Lower lobe of right lung (tissue), 2 donors: Measurements from ENCODE around the gene KIAA1614. TPM values are rescaled to one million over a fixed set of nuclear protein-coding genes. Genes with fewer than 3 reads are reported as not detected.

Experiments
- ATAC-seq, 2 donors: fragments of 200-7000 bp; cut with Tn5 transposase; one replicate each; pipeline ENCODE4 v1.9.1; 2020 to 2022; ENCODE audit warnings: mild to moderate bottlenecking in 2 of 2, moderate library complexity in 2 of 2
- DNase-seq: peaks from one replicate; pipeline ENCODE4 v3.0.0-alpha.2; 2020
- H3K27ac ChIP-seq: fragments of 200-600 bp; one replicate; pipeline ENCODE4 v1.8.0; 2022
- H3K27me3 ChIP-seq: fragments of 200-600 bp; one replicate; pipeline ENCODE4 v1.8.0; 2022; ENCODE audit warnings: low read depth
- H3K36me3 ChIP-seq: fragments of 200-600 bp; one replicate; pipeline ENCODE4 v1.8.0; 2022; ENCODE audit warnings: mild to moderate bottlenecking
- H3K4me1 ChIP-seq: fragments of 200-600 bp; one replicate; pipeline ENCODE4 v1.8.0; 2022
- H3K4me3 ChIP-seq: fragments of 200-600 bp; one replicate; pipeline ENCODE4 v1.8.0; 2022; ENCODE audit warnings: mild to moderate bottlenecking
- H3K9me3 ChIP-seq: fragments of 200-600 bp; one replicate; pipeline ENCODE4 v1.8.0; 2022
- CTCF ChIP-seq: fragments of 200-600 bp; IDR thresholded peaks from one replicate; pipeline ENCODE4 v1.8.0; 2022; ENCODE audit warnings: antibody characterized with exemption, mild to moderate bottlenecking
- intact Hi-C: fragments of 100-400 bp; cut with DNase I; formaldehyde crosslinking; loops from one replicate; pipeline ENCODE4 v1.11.0; 2022
- long read RNA-seq: library from polyadenylated mRNA; unstranded; transcript quantifications from one replicate; pipeline ENCODE4 v2.0.0, GENCODE V29; 2021
- total RNA-seq: library from RNA; stranded (reverse); fragmentation: NEBNext Ultra II Directional; extraction: Animal tissue kit (Norgen Biotek cat#: 25700); gene quantifications from one replicate; pipeline ENCODE4 v1.2.1, GENCODE V29; 2021
- donor health status: DM: no; HTN: yes; CAD: no; lungs with severe emphysema.

The KIAA1614 gene
- total RNA-seq, result 4.1 TPM
- long read RNA-seq, partial matches to known transcripts, result 4 of 13 reads
- long read RNA-seq, other reads (novel, unspliced or antisense), result 8 of 13 reads

- Histone ChIP-seq H3K4me3 (peak within 1 kb of the TSS; percentile 70), H3K9me3 (no peaks in the 10 kb centered on the region), H3K27me3 (peaks cover 4% of the 10 kb centered on the region), H3K4me1 (peaks cover 12% of the 10 kb centered on the region), H3K27ac (peak within 1 kb of the TSS; percentile 84), H3K36me3 (peaks cover 7% of the 10 kb centered on the region)
- TF ChIP-seq CTCF, result no peak
- intact Hi-C loops, result no loop called here
- ATAC-seq, result peak; percentile 66 to 70
- DNase-seq, result no peak
Measured at GRCh38 chr1:180912801-180913565, at the start of gene KIAA1614. Gene KIAA1614, plus strand, starts transcription at chr1:180912897. Its CDS starts 347 bp downstream, at chr1:180913244.

- no peak overlapping the region for H3K27ac ChIP-seq
- TF ChIP-seq CTCF, result peak; percentile 77
- peaks cover 17% of the 10 kb centered on the region for H3K36me3 ChIP-seq
- ATAC-seq (peak in 1 of 2 donors; percentile 45), DNase-seq (no peak)
- peaks cover 8% of the 10 kb centered on the region for H3K4me1 ChIP-seq
- H3K4me3 ChIP-seq, result no peak overlapping the region
- intact Hi-C loops, result loop anchor here (5.0 kb wide), 2 partner anchors 331 to 346 kb away; no protein-coding TSS in a partner anchor
- H3K9me3 ChIP-seq, result no peaks in the 10 kb centered on the region
- no peaks in the 10 kb centered on the region for H3K27me3 ChIP-seq
Measured at GRCh38 chr1:180863158-180863775, 49.4 kb upstream of the KIAA1614 start.

GRCh38 chr1:180881806-180882509, 30.7 kb upstream of the KIAA1614 start:
- intact Hi-C loops, result no loop called here
- no peak overlapping the region for H3K27ac ChIP-seq
- peak; percentile 34 to 58 for ATAC-seq
- no peaks in the 10 kb centered on the region for H3K9me3 ChIP-seq
- H3K36me3 ChIP-seq, result peaks cover 44% of the 10 kb centered on the region
- no peak overlapping the region for H3K4me3 ChIP-seq
- H3K27me3 ChIP-seq, result no peaks in the 10 kb centered on the region
- H3K4me1 ChIP-seq, result no peaks in the 10 kb centered on the region
- DNase-seq, result no peak
- TF ChIP-seq CTCF, result peak; percentile 37

- Histone ChIP-seq H3K4me1 (no peaks in the 10 kb centered on the region), H3K36me3 (peaks cover 39% of the 10 kb centered on the region), H3K27me3 (no peaks in the 10 kb centered on the region), H3K4me3 (no peak overlapping the region), H3K9me3 (no peaks in the 10 kb centered on the region), H3K27ac (no peak overlapping the region)
- no peak for DNase-seq
- ATAC-seq, result no peak
- intact Hi-C loops, result no loop called here
- no peak for TF ChIP-seq CTCF
Measured at GRCh38 chr1:180884588-180885300, 28.0 kb upstream of the KIAA1614 start.

- no peak overlapping the region for H3K4me3 ChIP-seq
- intact Hi-C loops, result no loop called here
- H3K36me3 ChIP-seq, result peaks cover 31% of the 10 kb centered on the region
- DNase-seq (no peak), ATAC-seq (no peak)
- H3K9me3 ChIP-seq, result no peaks in the 10 kb centered on the region
- no peaks in the 10 kb centered on the region for H3K4me1 ChIP-seq
- TF ChIP-seq CTCF, result no peak
- no peaks in the 10 kb centered on the region for H3K27me3 ChIP-seq
- H3K27ac ChIP-seq, result no peak overlapping the region
Measured at GRCh38 chr1:180886338-180886737, 26.4 kb upstream of the KIAA1614 start.
